GM19395 (cell line): ENCODE results near the gene MCF2L.

Experiments used
- ATAC-seq: cut with Tn5 transposase; IDR thresholded peaks from one replicate; pipeline ENCODE4 v1.9.1; 2021; ENCODE audit warnings: mild to moderate bottlenecking, moderate library complexity; ENCODE audit not compliant: unreplicated experiment

The MCF2L gene

DNA sequence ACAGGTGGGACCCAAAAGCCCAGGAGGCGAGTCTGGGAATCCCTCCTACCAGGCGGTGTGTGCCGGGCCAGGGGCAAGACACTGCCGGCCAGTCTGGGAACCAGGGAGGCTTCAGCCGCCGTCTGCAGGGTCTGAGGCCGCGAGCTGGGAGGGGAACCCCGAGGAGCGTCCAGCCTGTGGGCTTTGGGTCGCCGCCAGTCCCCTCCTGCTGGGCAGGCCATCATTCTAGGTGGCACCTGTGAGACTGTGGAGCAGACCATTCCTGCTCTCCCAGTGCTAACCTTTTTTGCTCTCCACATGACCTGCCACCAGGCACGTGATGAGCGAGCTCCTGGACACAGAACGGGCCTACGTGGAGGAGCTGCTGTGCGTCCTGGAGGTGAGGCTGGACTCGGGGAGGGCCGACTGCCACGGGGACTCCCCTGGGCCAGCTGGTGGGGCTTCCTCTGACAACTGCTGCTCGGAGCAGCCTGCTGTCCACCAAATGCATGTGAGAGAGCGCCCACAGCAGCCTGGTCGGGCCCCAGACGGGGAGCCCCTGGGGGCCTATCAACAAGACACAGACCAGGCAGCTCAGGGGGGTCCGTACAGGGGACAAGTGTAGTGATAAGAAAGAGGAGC lies 112.0 kb downstream of the MCF2L start:
- ATAC-seq = no peak

DNA sequence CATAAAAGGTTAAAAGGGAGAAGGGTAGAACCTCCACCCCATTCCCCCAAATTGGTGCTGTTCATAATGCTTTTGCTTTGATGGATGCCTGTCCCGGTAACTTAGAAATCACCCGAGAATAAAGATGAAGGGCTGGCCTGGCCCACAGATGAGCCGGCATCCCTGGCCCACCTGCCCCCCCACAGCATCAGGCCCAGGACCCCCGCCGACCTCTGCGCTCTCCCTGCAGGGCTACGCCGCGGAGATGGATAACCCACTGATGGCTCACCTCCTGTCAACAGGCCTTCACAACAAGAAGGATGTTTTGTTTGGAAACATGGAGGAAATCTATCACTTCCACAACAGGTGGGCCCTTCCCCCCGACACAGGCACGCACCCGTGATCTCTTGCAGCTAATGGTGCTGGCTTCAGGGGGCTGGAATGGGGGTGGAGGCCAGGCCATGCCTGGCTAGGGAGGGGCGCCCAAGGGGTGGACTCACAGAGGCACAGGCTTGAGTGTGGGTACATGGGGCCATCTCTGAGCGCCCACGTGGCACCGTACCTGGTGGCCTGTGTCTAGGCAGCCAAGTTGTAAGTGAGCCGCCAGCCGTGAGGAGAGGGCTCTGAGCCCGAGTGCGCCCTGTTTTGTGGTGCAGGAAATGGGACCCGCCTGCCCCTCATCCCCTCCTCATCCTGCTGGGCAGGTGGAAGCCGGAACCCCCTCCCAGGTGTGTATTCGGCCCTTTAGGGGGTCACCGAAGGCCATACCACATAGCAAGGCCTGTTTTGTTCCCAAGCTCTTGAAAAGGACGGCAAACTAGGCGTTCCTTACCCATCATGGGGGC lies 113.4 kb downstream of the MCF2L start:
- ATAC-seq = no peak

DNA sequence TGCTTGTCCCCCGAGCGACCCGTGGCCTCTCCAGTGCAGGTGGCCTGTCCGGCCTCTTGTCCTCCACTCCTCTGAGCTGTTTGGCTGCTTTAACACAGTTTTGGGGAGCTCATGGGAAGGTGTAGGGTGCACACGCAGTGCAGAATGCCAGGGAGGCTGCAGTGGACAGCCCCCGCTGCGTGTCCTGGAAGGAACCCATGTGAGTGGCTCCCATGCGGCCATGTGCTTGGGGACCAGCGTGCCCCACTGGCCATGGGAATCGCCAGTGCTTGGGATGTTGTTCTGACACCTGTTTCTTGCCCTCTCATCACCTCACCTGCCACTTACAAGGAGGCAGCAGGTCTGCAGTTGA lies 114.0 kb downstream of the MCF2L start:
- ATAC-seq = no peak

DNA sequence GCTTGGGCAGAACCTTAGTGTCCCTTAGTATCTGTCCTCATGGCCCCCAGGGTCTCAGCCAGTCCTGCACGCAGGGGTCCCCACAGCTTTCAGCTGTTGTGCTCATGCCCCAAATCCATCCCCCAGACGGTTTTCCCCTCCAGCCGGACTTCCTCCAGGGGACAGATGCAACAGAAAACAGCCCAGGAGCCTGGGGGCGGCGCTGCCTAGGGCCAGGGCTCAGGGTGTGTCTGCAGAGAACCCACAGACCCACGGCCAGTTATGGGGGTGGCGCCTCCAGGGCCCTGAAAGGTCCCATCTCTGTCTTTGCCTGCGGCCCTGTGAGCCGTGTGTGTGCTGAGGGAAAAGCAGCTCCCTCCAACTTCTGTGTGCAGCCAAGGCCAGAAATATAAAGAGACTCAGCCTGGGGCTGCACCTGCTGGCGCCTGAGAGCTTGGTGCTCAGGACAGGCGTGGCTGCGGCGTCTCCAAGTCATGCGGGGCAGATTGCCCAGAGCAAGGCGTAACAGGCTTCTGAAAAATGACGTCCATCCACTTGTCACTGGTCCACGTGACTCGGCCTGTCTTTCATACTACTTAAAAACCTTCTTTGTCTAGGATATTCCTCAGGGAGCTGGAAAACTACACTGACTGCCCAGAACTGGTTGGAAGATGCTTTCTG lies 114.5 kb downstream of the MCF2L start:
- no peak for ATAC-seq

DNA sequence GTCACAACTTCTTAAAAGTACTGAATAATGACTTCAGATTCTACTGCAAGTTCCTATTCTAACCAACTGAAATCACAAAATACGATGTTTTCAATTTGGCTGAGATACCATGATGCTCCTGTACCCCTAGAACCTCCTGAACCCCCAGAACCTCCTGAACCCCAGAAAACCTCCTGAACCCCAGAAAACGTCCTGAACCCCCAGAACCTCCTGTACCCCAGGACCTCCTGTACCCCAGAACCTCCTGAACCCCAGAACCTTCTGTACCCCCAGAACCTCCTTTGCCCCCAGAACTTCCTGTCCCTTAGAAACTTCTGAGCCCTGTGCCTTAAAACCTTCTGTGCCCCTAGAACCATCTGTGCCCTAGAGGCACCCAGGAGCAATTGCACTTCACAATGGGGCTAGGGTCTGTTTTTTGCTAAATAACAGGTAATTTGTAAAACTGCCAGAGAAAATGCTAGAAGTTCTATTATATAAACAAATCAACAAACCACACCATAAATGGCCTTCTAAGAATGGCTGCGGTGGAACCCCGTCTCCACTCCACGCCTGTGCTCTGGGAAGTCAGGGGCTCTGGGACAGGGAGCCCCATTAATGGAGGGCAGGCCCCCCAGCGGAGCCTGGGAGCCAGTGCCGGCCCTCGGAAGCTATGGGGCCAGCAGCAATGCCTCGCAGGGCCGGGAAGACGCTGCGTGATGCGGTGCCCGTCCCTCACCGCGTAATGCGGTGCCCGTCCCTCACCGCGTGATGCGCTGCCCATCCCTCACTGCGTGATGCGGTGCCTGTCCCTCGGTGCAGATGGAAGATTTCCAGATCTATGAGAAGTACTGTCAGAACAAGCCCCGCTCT lies 115.3 kb downstream of the MCF2L start:
- ATAC-seq = no peak

DNA sequence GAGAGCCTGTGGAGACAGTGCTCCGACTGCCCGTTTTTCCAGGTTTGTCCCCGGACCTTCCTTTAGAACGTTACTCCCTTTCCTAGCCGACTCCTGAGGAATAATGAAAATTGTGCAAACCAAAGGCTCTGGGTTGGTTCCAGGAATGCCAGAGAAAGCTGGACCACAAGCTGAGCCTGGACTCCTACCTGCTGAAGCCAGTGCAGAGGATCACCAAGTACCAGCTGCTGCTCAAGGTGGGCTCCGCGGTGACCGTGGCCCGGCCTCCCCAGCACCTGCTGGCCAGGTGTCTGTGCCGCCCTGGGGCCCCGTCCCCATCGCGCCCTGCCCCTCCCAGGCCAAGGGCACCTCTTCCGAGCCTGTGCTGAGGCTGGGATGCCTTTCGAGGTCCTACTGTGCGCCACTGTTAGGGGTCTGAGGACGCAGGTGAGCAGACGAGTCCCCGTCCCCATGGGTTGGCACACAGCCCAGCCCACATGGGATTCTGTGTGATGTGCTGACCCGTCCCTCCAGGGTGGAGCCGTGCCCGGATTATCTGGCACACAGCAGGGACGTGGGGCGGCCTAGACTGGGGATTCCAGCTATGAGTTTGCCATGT lies 116.0 kb downstream of the MCF2L start:
- ATAC-seq = no peak

DNA sequence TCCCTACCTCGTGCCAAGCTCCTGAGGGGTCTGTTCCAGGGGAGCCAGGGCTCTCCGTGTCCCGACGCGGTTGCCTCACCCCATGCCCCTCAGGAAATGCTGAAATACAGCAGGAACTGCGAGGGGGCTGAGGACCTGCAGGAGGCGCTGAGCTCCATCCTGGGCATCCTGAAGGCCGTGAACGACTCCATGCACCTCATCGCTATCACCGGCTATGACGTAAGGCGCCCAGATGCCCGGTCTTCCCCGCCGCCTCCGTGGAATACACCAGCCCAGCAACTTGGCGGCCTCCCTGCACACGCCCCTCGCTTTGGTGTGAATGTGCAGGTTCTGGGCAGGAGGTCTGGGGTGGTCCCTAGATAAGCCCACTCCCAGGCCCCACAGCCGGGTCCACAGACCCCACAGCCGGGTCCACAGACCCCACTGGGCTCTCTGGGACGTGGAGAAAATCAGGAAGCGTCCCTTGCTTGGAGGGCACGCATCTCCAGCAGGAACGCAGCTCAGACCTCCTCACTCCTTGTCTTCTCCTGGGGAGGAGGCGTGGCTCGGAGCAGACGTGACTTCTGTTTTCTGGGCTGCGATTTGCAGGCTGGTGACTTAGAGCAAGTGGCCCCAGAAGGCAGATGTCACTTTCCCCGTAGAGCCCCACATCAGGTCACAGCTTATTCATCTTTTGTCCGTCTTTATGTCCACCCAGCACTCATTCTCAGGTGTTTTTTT lies 117.2 kb downstream of the MCF2L start:
- no peak for ATAC-seq

DNA sequence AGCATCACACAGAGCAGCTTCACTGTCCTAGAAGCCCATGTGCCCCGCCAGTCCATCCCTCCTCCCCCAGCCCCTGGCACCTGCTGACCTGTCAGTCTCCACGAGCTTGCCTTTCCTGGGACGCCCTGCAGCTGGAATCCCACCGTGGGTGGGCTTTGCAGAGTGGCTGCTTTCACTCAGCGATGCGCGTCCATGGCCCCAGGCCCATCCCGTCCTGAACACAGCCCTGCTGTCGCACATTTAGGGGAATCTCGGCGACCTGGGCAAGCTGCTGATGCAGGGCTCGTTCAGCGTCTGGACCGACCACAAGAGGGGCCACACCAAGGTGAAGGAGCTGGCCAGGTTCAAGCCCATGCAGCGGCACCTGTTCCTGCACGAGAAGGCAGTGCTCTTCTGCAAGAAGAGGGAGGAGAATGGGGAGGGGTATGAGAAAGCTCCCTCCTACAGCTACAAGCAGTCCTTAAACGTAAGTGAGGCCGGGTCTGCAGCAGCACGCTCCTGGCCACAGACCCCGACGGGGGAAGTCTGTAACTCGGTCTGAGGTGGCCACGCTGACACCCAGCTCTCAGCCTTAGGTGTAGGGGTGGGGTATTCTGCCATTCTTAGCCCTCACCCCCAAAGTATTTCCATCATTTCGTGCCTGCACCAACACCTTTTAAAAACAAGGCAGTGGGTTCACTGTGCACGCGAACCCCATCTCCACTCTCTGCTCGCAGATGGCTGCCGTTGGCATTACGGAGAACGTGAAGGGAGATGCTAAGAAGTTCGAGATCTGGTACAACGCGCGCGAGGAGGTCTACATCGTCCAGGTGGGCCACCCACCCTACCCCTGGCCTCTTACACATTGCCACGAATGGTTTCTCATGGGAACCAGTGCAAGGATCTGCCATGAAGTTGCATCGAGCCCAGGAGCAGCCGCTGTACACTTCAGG lies 118.2 kb downstream of the MCF2L start:
- no peak for ATAC-seq

DNA sequence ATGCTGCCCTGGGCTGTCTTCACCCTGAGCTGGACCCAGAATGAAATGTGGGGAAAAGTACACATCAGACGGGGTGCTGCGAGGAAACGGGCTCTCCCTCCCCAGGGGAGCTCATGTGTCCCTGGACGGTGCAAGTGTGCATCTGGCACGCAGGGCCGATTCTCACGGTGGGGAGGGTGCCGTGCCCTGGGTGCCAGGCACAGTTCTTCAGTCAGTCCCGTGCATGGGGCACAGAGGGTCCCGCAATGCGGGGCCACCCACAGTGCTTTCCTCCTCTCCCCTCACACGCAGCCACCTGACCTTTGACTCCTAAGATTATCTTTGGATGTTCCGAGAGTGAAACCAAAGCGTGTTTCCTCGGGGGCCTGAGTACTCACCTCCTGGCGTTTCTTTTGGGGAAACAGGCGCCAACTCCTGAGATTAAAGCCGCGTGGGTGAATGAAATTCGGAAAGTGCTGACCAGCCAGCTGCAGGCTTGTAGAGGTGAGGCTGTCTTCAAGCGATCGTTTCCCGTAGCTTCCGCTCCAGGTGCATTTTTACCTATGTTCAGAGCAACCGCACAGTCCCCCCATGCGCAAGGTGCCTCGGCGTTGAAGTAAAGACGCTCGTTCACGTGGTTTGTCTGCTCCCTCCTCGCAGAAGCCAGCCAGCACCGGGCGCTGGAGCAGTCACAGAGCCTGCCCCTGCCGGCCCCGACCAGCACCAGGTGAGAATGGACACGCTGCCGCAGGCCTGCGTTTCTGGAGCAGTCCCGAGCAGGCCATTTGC lies 119.1 kb downstream of the MCF2L start:
- no peak for ATAC-seq

DNA sequence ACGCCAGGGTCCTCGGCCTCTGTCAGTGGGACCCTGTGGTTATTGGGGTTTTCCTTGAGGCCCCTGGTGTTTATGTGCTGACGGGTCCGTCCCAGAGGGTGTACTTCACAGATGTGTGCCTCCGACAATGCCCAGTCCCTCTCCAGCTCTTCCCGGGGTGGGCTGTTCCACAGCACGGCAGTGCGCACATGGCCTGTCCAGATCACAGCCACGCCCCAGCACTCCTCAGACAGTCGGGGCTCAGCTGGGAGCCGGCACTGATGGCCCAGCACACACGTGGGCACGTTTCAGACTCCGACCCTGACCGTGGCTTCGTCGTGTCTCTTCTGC lies 119.6 kb downstream of the MCF2L start:
- ATAC-seq = no peak

DNA sequence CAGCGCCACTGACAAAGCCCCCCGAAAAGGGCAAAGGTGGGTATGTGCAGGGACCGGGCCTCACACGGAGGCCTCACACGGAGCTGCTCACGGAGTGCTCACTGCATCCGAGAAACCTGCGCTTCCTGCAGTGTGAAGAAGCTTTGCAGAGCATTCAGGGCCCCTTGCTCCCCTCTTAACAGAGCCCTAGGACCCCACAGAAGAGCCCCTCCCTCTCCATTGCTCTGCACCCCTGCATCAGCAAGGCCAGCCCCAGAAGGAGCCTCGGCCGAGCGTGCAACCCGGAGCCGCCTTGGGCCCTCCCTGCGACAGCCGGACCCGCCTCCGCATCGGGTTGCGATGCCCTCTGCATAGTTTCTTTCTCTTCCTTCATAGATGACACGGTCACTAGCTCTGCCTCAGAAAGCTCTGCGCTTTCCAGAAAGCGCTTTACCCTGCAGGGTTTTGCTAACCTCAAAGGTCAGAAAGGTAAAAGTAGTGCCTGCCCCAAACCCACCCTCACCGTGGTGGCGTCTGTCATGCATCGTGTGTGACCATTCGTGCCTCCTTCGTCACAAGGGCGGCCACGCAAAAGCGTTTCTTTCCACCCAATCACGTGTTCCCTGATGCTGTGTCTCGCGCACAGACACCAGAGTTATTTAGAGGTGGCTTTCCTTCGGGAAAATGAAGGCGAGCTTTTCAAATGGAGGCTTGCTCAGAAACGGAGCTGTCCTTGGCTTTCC lies 120.8 kb downstream of the MCF2L start:
- no peak for ATAC-seq

DNA sequence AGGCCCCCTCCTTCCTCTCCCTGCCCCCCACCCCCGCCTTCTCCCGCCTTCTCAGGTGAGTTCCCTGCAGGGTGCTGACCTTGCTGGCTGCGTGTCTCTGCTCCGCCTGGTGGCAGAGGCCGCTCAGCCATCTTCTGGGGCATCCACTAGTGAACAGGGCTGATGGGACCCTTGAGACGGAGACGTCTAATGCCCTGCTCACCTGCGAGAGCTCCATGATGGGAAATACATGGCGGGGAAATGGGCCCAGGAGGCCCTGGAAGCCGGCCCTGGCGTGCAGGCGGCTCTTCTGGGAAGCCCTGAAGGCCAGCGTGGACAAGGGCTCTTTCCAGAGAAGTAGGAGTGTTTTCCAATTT lies 121.4 kb downstream of the MCF2L start:
- no peak for ATAC-seq

DNA sequence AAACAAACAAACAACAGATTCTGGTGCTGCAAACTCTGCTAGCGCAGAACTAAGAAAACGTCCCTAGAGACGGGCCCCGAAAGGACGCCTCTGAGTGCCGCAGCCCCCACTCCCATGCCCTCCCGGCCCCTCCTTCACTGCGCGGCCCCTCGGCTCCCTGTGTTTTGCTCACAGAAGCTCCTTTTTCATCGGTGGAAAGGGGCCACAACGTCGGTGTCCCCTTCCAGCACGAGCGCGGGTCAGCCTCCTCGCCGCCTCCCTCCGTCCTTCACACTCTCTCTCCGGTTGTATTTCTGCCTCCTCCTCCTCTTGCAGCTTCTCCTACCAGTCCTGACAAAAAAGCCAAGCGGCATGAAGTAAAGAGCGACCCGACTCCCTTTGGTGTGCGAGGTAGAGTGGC lies 121.8 kb downstream of the MCF2L start:
- ATAC-seq = no peak

DNA sequence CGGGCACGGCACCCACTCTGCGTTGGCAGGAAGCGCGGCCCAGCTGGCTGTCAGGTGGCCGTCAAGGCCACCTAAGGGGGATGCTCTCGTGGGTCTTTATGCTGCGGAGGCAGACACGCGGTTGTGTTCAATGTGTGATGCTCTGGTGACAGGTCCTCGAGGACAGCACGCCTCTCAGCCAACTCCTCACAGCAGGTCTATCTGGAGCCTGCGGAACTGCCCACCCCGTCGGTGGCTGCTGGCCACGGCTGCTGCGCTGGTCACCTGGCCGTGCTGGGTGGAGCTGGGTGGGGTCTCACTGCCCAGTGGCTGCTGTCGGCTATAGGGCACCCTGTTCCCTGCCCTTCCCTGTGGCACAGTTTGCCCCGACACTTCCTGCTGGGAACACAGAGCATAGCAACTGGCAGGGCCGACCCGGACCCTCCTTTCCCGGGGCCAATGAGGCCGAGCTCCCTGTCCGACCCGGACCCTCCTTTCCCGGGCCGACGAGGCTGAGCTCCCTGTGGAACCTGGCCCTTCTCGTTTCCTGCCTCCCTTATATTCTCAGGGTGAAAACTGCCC lies 122.3 kb downstream of the MCF2L start:
- ATAC-seq = no peak

DNA sequence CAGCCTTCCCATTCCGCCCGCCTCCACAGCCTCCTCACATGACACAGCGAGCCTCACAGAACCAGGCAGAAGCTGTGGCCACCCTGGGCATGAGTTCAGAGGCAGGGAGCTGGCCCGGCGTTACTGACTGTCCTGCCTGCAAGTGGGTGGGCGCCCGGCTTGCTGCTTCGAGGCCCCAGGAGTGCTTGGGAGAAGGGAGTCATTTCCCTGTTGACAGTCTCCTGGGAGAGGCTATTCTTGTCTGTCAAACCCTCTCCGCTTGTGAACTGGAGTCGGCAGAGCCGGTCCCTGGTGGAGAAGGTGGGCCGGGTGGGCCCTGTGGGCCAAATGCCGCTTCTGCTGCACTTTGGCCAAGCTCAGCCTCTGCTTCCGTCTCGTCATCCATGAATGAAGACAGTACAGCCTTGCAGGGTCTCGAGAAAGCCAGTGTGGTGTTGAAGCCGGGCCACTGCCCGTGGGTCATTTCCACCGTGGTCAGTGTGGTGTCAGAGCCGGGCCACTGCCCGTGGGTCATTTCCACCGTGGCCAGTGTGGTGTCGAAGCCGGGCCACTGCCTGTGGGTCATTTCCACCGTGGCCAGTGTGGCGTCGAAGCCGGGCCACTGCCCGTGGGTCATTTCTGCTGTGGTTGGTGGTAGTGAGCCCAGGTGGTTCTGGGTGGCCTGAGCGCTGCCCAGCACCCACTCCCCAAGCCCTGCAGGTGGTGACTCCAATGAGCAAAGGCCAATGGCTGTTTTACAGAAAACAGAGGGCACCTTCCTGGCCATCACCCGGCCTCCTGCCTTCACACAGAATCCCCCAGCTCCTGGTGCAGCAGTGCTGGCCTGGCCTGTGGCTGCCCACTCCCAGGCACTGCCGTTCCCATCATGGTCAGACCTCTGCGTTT lies 123.1 kb downstream of the MCF2L start:
- ATAC-seq = no peak

DNA sequence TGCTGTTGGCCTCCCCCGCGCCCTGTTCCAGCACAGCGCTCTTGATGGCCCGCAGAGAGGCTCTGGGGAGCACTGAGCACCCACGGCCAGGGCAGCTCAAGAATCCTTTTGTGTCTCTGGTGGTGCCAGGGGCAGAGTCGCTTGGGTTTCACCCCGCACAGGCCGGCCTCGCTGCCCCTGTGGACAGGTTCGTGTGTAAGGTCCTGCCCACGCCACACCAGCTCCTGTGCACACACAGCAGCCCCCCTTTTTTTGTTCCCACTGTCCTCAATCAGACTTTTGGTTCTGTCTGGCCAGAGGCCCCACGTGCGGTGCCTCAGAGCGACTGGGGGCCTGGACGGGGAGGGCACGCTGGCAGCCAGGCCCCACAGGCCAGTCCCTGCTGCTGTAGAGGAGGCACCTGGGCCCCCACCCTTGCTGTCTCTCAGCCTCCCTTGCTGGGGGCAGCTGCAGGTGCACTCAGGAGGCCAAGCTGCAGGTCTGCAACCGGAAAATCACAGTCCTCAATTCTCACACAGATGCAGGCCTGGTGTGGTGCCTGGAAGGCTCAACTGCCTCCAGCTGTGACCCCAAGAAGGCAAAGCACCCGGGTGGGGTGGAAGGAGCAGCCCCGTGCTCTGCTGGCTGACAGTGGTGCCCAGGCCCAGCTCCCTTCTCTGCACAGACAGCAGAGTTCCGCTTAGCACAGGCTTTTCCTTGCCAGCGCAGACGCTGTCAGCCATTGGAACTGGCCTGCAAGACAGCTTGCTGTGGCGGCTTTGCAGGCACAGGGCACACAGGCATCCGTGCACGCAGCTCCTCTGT lies 124.0 kb downstream of the MCF2L start:
- no peak for ATAC-seq
